ENCODE measurements around the gene P2RX4. TPM values are rescaled to one million over a fixed set of nuclear protein-coding genes. Genes with fewer than 3 reads are reported as not detected.

P2RX4 gene
- total and polyA plus RNA-seq, 2 of the 8 experiments (the other 6 are each of a cell fraction or from before 2014, with no cell fraction given) = 9.5 to 12.2 TPM

DNA sequence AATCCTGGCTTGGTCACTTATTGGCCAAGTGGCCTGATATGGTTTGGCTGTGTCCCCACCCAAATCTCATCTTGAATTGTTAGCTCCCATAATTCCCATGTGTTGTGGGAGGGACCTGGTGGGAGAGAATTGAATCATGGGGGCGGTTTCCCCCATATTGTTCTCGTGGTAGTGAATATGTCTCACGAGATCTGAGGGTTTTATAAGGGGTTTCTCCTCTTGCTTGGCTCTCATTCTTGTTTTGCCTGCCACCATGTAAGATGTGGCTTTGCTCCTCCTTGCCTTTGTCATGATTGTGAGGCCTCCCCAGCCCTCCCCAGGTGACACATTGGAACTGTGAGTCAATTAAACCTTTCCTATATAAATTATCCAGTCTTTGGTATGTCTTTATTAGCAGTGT is 18.8 kb upstream of the P2RX4 start:
- H3K4me2 ChIP-seq (ENCODE audit: insufficient read depth in 1 of 2, low read depth in 2 of 2, low read length in 2 of 2) = no peak overlapping the region
- no peak for FAIRE-seq
- H4K5ac ChIP-seq (ENCODE audit: insufficient read length, low read depth, low read length) = no peak overlapping the region
- H3K23ac ChIP-seq (ENCODE audit: insufficient read length) = no peak overlapping the region
- no peaks in the 10 kb centered on the region for H3K79me2 ChIP-seq (ENCODE audit: control insufficient read depth in 1 of 2, insufficient read depth in 2 of 2, low read length in 2 of 2)
- H3K4me3 ChIP-seq (ENCODE audit: extremely low read depth in 1 of 4, insufficient read depth in 2 of 4, low read depth in 3 of 4, low read length in 4 of 4) = no peak overlapping the region
- 91% methylated on average over 3 of the region's 3 CpGs; no CpG with 5 or more reads in 1 of the 2 experiments for WGBS, 2 experiments (ENCODE audit: extremely low coverage in 1 of 2, insufficient coverage in 1 of 2, insufficient read length in 1 of 2, insufficient replicate concordance in 2 of 2, low coverage in 1 of 2, low lambda C conversion rate in 2 of 2, missing lambda C conversion rate in 1 of 2)
- H4K20me1 ChIP-seq (replicated peaks in 1 of 2; ENCODE audit: control insufficient read depth in 1 of 2, insufficient read depth in 2 of 2, low read length in 2 of 2) = no peaks in the 10 kb centered on the region
- H3K4me1 ChIP-seq (replicated peaks in 1 of 4; ENCODE audit: control insufficient read depth in 3 of 4, insufficient read depth in 4 of 4, low read length in 3 of 4) = no peaks in the 10 kb centered on the region
- H2BK120ac ChIP-seq (replicated peaks; ENCODE audit: low read depth, low read length) = no peak overlapping the region
- no peak overlapping the region for H3K14ac ChIP-seq (ENCODE audit: insufficient read length)
- H3K27ac ChIP-seq (ENCODE audit: low read depth, low read length) = no peak overlapping the region
- H3K9me3 ChIP-seq (ENCODE audit: insufficient read depth in 2 of 2, low read depth in 1 of 2, low read length in 1 of 2) = no peaks in the 10 kb centered on the region
- H2BK20ac ChIP-seq (ENCODE audit: low read length) = no peak overlapping the region
- H3K4ac ChIP-seq (replicated peaks; ENCODE audit: insufficient read length, low read depth, low read length) = no peak overlapping the region
- no peak overlapping the region for H3K18ac ChIP-seq (ENCODE audit: extremely low read depth, low read length)
- H4K91ac ChIP-seq (replicated peaks; ENCODE audit: insufficient read length, low read length) = no peak overlapping the region
- H4K8ac ChIP-seq (ENCODE audit: extremely low read depth, insufficient read depth, low read length) = no peak overlapping the region
- DNase-seq (ENCODE audit: low read depth in 1 of 2, low spot score in 2 of 2) = no peak
- H3K36me3 ChIP-seq (ENCODE audit: control insufficient read depth in 2 of 4, insufficient read depth in 4 of 4, low read length in 3 of 4) = no peaks in the 10 kb centered on the region
- H3K9ac ChIP-seq (replicated peaks in 1 of 4; ENCODE audit: extremely low read depth in 1 of 4, low read depth in 3 of 4, low read length in 3 of 4) = no peak overlapping the region
- ChIA-PET CTCF (ENCODE audit: partially characterized antibody) (interaction anchor here (0.6 to 1.6 kb wide), 6 partner anchors 11 to 132 kb away, joined by 3 to 4 read pairs (median 3); no protein-coding TSS in a partner anchor), POLR2A (ENCODE audit: partially characterized antibody) (no interaction called here)
- H3K27me3 ChIP-seq (replicated peaks in 1 of 4; ENCODE audit: control insufficient read depth in 3 of 4, extremely low read depth in 1 of 4, insufficient read depth in 3 of 4, low read length in 3 of 4) = no peaks in the 10 kb centered on the region
- H3K56ac ChIP-seq (replicated peaks; ENCODE audit: insufficient read length, low read depth, low read length) = no peak overlapping the region
- no peak overlapping the region for H2AFZ ChIP-seq (ENCODE audit: low read length)
- no peak overlapping the region for H2BK12ac ChIP-seq (ENCODE audit: low read depth, low read length)
- no peak overlapping the region for H2BK15ac ChIP-seq (ENCODE audit: low read length)
- no peak overlapping the region for H2BK5ac ChIP-seq (ENCODE audit: low read depth, low read length)
- H3K79me1 ChIP-seq (ENCODE audit: low read depth, low read length) = no peaks in the 10 kb centered on the region
- H2AK5ac ChIP-seq (ENCODE audit: low read depth, low read length) = no peak overlapping the region
- no peaks in the 10 kb centered on the region for H3K23me2 ChIP-seq (ENCODE audit: low read depth, low read length)
- no peak for TF ChIP-seq SP4 (IDR thresholded peaks at IDR 0.05; ENCODE audit: low read length)
- TF ChIP-seq HDAC6 (IDR thresholded peaks at IDR 0.05; ENCODE audit: low read depth, low read length) = no peak
- TF ChIP-seq TAF7 (optimal IDR thresholded peaks at IDR 0.05; ENCODE audit: borderline replicate concordance, low read depth, low read length) = no peak
- TF ChIP-seq NRF1 (IDR thresholded peaks at IDR 0.05; ENCODE audit: low read depth, low read length) = no peak
- TF ChIP-seq TCF12 (IDR thresholded peaks at IDR 0.05; ENCODE audit: low read depth, low read length) = no peak
- TF ChIP-seq, protein P1, sequence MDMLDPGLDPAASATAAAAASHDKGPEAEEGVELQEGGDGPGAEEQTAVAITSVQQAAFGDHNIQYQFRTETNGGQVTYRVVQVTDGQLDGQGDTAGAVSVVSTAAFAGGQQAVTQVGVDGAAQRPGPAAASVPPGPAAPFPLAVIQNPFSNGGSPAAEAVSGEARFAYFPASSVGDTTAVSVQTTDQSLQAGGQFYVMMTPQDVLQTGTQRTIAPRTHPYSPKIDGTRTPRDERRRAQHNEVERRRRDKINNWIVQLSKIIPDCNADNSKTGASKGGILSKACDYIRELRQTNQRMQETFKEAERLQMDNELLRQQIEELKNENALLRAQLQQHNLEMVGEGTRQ (IDR thresholded peaks at IDR 0.05; ENCODE audit: low read length) = no peak
- TF ChIP-seq, protein P2, sequence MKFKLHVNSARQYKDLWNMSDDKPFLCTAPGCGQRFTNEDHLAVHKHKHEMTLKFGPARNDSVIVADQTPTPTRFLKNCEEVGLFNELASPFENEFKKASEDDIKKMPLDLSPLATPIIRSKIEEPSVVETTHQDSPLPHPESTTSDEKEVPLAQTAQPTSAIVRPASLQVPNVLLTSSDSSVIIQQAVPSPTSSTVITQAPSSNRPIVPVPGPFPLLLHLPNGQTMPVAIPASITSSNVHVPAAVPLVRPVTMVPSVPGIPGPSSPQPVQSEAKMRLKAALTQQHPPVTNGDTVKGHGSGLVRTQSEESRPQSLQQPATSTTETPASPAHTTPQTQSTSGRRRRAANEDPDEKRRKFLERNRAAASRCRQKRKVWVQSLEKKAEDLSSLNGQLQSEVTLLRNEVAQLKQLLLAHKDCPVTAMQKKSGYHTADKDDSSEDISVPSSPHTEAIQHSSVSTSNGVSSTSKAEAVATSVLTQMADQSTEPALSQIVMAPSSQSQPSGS (IDR thresholded peaks at IDR 0.05; ENCODE audit: low read length) = no peak
- TF ChIP-seq BACH1 (IDR thresholded peaks at IDR 0.05; ENCODE audit: low read length) = no peak
- TF ChIP-seq CEBPB (IDR thresholded peaks at IDR 0.05; ENCODE audit: low read depth, low read length) = no peak
- no peak for TF ChIP-seq CTCF (IDR thresholded peaks at IDR 0.05; ENCODE audit: control extremely low read depth in 1 of 3, insufficient read depth in 1 of 3, low read depth in 1 of 3, low read length in 3 of 3)
